ENCODE measurements around the gene ADAMTSL5. TPM values are rescaled to one million over a fixed set of nuclear protein-coding genes. Genes with fewer than 3 reads are reported as not detected.

ADAMTSL5 gene
- total RNA-seq, 1 experiment from 2014 or later = 11.1 TPM

- DNase-seq (ENCODE audit: unreplicated experiment) = no peak
- Mint-ChIP-seq H3K36me3 (ENCODE audit: insufficient read depth, unreplicated experiment) (no peaks in the 10 kb centered on the region), H3K27me3 (ENCODE audit: insufficient read depth, unreplicated experiment) (no peaks in the 10 kb centered on the region), H3K4me3 (ENCODE audit: unreplicated experiment) (no peak overlapping the region), H3K9me3 (ENCODE audit: unreplicated experiment) (no peaks in the 10 kb centered on the region), H3K4me1 (ENCODE audit: insufficient read depth, unreplicated experiment) (peaks cover 7% of the 10 kb centered on the region), H3K27ac (ENCODE audit: low read depth, unreplicated experiment) (no peak overlapping the region)
- CTCF ChIA-PET = interaction anchor here (0.7 kb wide), 1 partner anchor 13 kb away, joined by 3 read pairs; no protein-coding TSS in a partner anchor
- POLR2A ChIA-PET = no interaction called here
- BruUV-seq (replicated peaks) = no TSS peak
- intact Hi-C loops (cut with micrococcal nuclease) = no loop called here
- TF ChIP-seq CTCF (IDR thresholded peaks at IDR 0.05; ENCODE audit: unreplicated experiment) = no peak
Observed at GRCh38 chr19:1488282-1488601, 24.6 kb downstream of the ADAMTSL5 start.

- no peak overlapping the region for H3K27ac Mint-ChIP-seq (ENCODE audit: low read depth, unreplicated experiment)
- POLR2A ChIA-PET = no interaction called here
- H3K4me1 Mint-ChIP-seq (ENCODE audit: insufficient read depth, unreplicated experiment) = peaks cover 7% of the 10 kb centered on the region
- CTCF ChIA-PET = no interaction called here
- H3K4me3 Mint-ChIP-seq (ENCODE audit: unreplicated experiment) = no peak overlapping the region
- no peaks in the 10 kb centered on the region for H3K27me3 Mint-ChIP-seq (ENCODE audit: insufficient read depth, unreplicated experiment)
- H3K9me3 Mint-ChIP-seq (ENCODE audit: unreplicated experiment) = no peaks in the 10 kb centered on the region
- H3K36me3 Mint-ChIP-seq (ENCODE audit: insufficient read depth, unreplicated experiment) = no peaks in the 10 kb centered on the region
- no peak for DNase-seq (ENCODE audit: unreplicated experiment)
- BruUV-seq (replicated peaks) = no TSS peak
- intact Hi-C loops (cut with micrococcal nuclease) = no loop called here
- no peak for TF ChIP-seq CTCF (IDR thresholded peaks at IDR 0.05; ENCODE audit: unreplicated experiment)
Observed at GRCh38 chr19:1487576-1488281, 25.1 kb downstream of the ADAMTSL5 start.

- no peak overlapping the region for H3K27ac Mint-ChIP-seq (ENCODE audit: low read depth, unreplicated experiment)
- CTCF ChIA-PET = no interaction called here
- H3K4me1 Mint-ChIP-seq (ENCODE audit: insufficient read depth, unreplicated experiment) = peaks cover 4% of the 10 kb centered on the region
- H3K4me3 Mint-ChIP-seq (ENCODE audit: unreplicated experiment) = no peak overlapping the region
- no peaks in the 10 kb centered on the region for H3K27me3 Mint-ChIP-seq (ENCODE audit: insufficient read depth, unreplicated experiment)
- intact Hi-C loops (cut with micrococcal nuclease) = no loop called here
- no peaks in the 10 kb centered on the region for H3K9me3 Mint-ChIP-seq (ENCODE audit: unreplicated experiment)
- POLR2A ChIA-PET = no interaction called here
- H3K36me3 Mint-ChIP-seq (ENCODE audit: insufficient read depth, unreplicated experiment) = no peaks in the 10 kb centered on the region
- DNase-seq (ENCODE audit: unreplicated experiment) = no peak
- TF ChIP-seq CTCF (IDR thresholded peaks at IDR 0.05; ENCODE audit: unreplicated experiment) = no peak
- BruUV-seq (replicated peaks) = no TSS peak
Observed at GRCh38 chr19:1486720-1487575, 25.9 kb downstream of the ADAMTSL5 start.

GRCh38 chr19:1483979-1484428, 28.8 kb downstream of the ADAMTSL5 start:
- H3K9me3 Mint-ChIP-seq (ENCODE audit: unreplicated experiment) = no peaks in the 10 kb centered on the region
- intact Hi-C loops (cut with micrococcal nuclease) = no loop called here
- no peak overlapping the region for H3K27ac Mint-ChIP-seq (ENCODE audit: low read depth, unreplicated experiment)

More at GRCh38 chr19:1483979-1484428, 28.8 kb downstream of the ADAMTSL5 start:
- Mint-ChIP-seq H3K36me3 (ENCODE audit: insufficient read depth, unreplicated experiment) (peaks cover 4% of the 10 kb centered on the region), H3K4me3 (ENCODE audit: unreplicated experiment) (no peak overlapping the region), H3K27me3 (ENCODE audit: insufficient read depth, unreplicated experiment) (no peaks in the 10 kb centered on the region), H3K4me1 (ENCODE audit: insufficient read depth, unreplicated experiment) (peaks cover 4% of the 10 kb centered on the region)
- CTCF ChIA-PET = interaction anchor here (0.7 kb wide), 1 partner anchor 196 kb away, joined by 5 read pairs; no protein-coding TSS in a partner anchor
- DNase-seq (ENCODE audit: unreplicated experiment) = no peak
- TF ChIP-seq CTCF (IDR thresholded peaks at IDR 0.05; ENCODE audit: unreplicated experiment) = no peak
- POLR2A ChIA-PET = no interaction called here
- no TSS peak for BruUV-seq (replicated peaks)

All from MCF 10A (cell line).